SK-N-SH (cell line): ENCODE data around the gene TBC1D5.

Source experiments
- POLR2AphosphoS5 ChIP-seq: IDR thresholded peaks from 2 replicates; pipeline ENCODE4 v1.6.1; 2012; ENCODE audit warnings: low read depth, low read length
- RAD21 ChIP-seq: IDR thresholded peaks from 2 replicates; pipeline ENCODE4 v1.6.1; 2012; ENCODE audit warnings: mild to moderate bottlenecking, low read length
- RCOR1 ChIP-seq: fragments of 150-350 bp; IDR thresholded peaks from 2 replicates; pipeline ENCODE4 v1.6.1; 2017; ENCODE audit warnings: antibody characterized with exemption, low read length
- RFX5 ChIP-seq: IDR thresholded peaks from 2 replicates; pipeline ENCODE4 v1.6.1; 2012; ENCODE audit warnings: mild to moderate bottlenecking, improper control_type of control experiment, low read length
- RXRA ChIP-seq: IDR thresholded peaks from 2 replicates; pipeline ENCODE4 v1.4.0; 2012; ENCODE audit warnings: low read depth, mild to moderate bottlenecking, borderline replicate concordance
- TF ChIP-seq, protein P1 (sequence below): fragments of 200-600 bp; sonication (generic); IDR thresholded peaks from 2 replicates; pipeline ENCODE4 v1.6.1; 2017; ENCODE audit warnings: antibody characterized with exemption, mild to moderate bottlenecking, moderate library complexity
- TF ChIP-seq, protein P2 (sequence below): fragments of 150-350 bp; IDR thresholded peaks from 2 replicates; pipeline ENCODE4 v1.6.1; 2017; ENCODE audit warnings: antibody characterized with exemption, low read length, low read depth, borderline replicate concordance

GRCh38 chr3:17320266-17320665 is 422.2 kb downstream of the TBC1D5 start:
- TF ChIP-seq, protein P1, sequence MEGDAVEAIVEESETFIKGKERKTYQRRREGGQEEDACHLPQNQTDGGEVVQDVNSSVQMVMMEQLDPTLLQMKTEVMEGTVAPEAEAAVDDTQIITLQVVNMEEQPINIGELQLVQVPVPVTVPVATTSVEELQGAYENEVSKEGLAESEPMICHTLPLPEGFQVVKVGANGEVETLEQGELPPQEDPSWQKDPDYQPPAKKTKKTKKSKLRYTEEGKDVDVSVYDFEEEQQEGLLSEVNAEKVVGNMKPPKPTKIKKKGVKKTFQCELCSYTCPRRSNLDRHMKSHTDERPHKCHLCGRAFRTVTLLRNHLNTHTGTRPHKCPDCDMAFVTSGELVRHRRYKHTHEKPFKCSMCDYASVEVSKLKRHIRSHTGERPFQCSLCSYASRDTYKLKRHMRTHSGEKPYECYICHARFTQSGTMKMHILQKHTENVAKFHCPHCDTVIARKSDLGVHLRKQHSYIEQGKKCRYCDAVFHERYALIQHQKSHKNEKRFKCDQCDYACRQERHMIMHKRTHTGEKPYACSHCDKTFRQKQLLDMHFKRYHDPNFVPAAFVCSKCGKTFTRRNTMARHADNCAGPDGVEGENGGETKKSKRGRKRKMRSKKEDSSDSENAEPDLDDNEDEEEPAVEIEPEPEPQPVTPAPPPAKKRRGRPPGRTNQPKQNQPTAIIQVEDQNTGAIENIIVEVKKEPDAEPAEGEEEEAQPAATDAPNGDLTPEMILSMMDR = no peak
- TF ChIP-seq, protein P2, sequence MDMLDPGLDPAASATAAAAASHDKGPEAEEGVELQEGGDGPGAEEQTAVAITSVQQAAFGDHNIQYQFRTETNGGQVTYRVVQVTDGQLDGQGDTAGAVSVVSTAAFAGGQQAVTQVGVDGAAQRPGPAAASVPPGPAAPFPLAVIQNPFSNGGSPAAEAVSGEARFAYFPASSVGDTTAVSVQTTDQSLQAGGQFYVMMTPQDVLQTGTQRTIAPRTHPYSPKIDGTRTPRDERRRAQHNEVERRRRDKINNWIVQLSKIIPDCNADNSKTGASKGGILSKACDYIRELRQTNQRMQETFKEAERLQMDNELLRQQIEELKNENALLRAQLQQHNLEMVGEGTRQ = no peak
- TF ChIP-seq RFX5 (no peak), POLR2AphosphoS5 (no peak), RCOR1 (no peak), RAD21 (no peak), RXRA (no peak)
